Muscle of back (tissue), 11 donors: ENCODE measurements around the gene L3MBTL3. TPM values are rescaled to one million over a fixed set of nuclear protein-coding genes. Genes with fewer than 3 reads are reported as not detected.

Source experiments
- DNase-seq, 3 donors: peaks; one replicate each; pipeline versions ENCODE4 v3.0.0 to v3.0.0-alpha.2; 2013
- polyA plus RNA-seq, 10 donors: library from polyadenylated mRNA; unstranded; fragments of 120-200 nt; gene quantifications; one replicate each; pipeline ENCODE4 v1.2.1, GENCODE V29; 2013; ENCODE audit not compliant: insufficient read length in 10 of 10

Gene L3MBTL3
- polyA plus RNA-seq, 10 donors, result 4.6 to 8.8 (median 6.5) TPM

DNA sequence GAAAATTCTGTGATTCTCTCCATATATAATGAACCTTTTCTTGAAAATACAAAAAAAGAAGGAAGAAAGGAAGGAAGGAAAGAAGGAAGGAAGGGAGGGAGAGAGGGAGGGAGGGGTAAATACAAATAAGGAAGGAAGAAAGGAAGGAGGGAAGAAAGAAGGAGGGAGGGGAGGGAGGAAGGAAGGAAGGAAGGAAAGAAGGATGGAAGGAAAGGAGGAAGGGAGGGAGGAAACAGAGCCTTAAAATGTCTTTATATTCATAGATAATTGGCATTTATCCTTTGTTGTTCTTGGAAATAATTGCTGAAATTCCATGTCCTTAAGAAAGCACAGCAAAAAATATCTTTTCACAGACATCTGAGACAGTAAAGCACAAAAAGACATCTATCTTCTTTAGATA is 164.1 kb downstream of the L3MBTL3 start:
- no peak for DNase-seq

DNA sequence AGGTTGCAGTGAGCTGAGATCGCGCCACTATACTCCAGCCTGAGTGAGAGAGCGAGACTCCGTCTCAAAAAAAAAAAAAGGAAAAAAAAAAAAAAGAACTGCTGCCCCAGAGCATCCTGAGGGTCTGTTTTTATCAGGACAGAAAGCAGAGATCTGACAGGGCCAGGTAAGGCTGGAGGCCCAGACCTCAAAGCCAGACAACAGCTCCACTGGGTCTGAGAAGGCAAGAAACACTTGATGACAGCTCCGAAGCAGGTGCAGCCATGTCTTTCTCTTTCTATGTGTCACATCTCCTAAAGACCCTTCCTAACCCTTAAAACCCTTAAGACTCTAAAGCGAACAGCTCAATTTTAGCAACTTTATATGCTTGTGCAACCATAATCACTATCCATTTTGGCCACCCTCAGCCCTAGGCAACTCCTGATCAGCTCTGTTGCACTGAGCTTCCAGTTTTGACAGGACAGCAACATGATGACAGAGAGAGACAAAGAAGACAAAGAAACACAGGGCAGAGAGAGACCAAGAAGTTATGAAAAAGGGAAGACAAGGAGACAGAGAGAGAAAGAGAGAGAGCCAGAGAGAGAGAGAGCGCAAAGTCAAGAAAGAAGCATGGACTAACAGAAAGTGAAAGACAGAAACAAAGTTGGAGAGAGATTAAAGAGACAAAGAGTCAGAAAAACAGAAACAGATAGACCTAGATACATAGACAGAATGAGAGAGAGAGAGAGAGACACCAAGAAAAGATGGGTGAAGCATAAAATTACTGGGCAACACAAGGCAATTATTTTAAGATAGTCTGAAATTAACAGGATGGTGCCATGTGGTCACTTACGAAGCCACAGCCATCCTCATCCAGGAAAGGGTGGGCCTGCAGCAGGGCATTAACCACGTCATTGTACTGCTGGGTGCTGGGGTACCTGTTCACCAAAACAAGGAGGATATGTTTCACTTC is 165.2 kb downstream of the L3MBTL3 start:
- DNase-seq, result no peak

DNA sequence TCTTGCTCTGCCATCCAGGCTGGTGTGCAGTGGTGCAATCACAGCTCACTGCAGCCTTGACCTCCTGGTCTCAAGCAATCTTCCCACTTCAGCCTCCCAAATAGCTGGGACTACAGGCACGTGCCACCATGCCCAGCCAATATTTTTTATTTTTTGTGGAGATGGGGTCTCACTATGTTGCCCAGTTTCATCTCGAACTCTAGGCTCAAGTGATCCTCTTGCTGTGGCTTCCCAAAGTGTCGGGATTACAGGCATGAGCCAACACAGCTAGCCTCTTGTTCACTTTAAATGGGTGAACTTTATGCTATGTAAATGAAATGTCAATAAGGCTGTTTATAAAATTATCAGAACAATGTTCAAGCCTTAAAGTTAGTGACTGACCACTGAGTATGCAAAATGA is 167.3 kb downstream of the L3MBTL3 start:
- DNase-seq, result no peak

DNA sequence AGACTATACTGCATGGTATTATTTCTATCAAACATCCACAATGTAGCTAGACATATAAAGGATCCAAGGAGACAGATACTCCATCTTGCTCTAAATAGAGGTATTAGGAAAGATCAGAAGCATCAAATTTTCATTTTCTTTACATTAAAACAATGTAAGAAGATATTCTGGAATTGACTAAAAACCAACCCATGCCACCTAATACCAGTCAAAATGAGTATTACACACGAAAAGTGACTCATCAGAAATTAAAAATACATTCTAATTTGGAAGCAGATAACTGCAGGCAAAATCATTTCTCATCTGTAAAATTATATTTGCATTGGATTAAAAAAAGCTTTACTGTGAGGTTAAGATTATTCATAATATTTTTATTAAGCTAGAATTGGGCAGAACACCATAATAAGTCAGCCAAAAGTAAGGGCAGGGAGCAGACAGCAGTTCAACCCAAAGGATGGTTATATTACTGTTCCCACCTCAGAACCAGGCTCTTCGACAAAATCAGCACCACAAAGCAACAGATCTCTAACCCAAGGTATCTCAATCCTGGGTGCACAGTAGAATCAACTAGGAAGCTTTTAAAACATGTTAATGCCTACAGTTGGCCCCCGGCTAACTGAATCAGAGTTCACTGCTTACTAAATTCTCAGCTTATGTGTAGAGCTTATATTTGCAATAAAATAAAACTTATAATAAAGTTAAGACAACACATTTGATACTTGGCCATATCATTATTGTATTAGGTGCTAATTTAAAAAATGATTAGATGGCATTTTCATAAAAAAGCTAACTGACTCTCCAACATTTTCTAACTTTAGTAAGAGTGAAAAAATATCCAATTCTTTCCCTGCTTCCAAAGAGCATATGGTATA is 169.2 kb downstream of the L3MBTL3 start:
- DNase-seq, result no peak

DNA sequence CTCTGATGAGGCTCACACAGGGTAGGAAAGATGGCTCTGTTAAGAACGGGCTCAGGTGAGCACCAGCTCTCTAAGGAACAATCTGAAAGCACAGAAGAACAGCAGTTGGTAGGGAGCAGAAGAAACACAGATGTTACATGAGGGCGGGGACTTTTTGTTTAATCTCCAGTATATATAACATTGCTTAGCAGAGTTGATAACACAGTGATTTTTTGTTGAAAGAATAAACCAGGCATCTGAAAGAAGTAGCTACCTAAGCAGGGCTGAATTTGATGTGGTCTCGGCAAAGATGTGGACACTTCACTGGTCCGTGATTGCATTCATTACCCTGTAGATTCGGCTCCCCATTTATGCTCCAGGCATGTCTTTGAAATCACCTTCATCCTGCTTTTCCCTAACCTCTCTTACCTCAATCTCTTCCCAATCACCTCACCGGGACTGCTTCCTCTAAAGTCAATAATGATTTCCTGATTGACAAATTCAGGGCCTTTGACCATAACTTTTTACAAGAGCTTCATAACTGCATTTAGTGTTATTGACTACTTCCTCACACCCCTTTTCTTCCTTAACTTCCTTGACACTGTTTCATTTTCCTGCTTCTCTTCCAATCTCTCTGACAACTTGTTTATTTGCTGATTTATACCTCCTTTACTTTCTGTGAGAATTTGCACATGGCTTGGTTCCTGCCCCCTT is 170.0 kb downstream of the L3MBTL3 start:
- peak in 1 of 3 donors; percentile 8 for DNase-seq

DNA sequence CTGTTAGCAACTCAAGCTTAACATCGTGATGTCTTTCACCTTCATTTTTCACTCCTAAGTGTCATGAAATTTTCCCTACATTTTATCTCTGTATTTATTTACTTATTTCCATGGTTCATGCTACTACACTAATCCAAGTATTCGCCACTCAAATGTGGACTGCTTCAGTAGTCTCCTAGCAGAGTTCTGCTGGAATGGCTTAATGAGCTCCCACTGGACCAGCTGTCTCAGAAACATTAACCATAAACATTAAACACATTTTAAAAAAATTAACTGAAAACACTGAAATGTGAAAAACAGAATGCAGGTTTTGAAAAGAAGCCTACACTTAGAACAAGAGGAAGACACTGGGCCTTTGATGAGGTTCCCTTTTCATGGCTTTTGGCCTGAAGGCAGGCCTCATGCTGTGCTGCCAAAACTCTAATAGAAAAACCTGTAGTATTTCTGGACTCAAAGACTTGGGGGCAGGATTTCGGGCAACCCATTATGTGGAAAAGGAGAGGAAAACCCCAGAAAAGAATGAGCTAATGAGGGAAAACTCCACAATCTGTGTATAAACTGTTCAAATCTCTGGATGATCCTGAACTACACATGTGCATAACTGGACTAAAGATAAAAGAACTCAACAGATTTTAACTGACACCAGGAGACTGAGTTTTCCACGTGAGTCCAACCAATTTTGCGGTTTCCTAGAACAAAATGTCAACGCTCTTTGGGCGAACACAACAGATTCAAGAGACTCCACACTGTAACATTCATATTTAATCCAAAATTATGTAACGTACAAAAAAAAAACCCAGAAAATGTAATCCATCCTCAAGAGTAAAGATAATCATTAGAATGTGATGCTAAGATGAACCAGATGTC is 171.4 kb downstream of the L3MBTL3 start:
- peak; percentile 75 to 91 (median 82) for DNase-seq

Other genes with a start within 250 kb of the L3MBTL3 start
- gene TMEM244, start 157.3 kb upstream of the L3MBTL3 start, polyA plus RNA-seq, result under 1 TPM in 1 of 10 donors, not detected in 9; 0.48 TPM
- 1 to 10 TPM in 7 of 10 donors, under 1 TPM in 3; 0.74 to 4.4 (median 1.2) TPM for gene SAMD3, start 204.4 kb downstream of the L3MBTL3 start, polyA plus RNA-seq